GM21381 (cell line): ENCODE measurements around the gene VCX.
"Not testable (repeated sequence)": the region's sequence is repeated elsewhere in the genome, so short reads cannot be mapped to it uniquely, and the experiment has no call there.

Experiments
- ATAC-seq: cut with Tn5 transposase; IDR thresholded peaks from one replicate; pipeline ENCODE4 v1.9.1; 2021; ENCODE audit warnings: mild to moderate bottlenecking, moderate library complexity; ENCODE audit not compliant: unreplicated experiment

The VCX gene

DNA sequence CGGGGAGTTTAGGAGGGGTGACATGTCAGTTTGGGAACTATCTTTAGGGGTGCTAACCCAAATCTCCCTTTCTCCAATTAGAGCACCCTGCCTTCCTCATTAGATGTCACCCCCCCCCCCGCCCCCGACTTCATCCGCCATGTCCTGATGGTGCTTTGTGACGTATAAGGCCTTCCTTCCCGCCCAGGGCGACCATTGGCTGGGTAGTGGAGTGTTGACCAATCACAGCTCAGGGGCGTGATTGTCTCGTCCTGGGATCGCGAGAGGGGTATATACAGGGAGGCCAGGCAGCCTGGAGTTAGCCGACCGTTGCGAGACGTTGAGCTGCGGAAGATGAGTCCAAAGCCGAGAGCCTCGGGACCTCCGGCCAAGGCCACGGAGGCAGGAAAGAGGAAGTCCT is at the start of gene VCX:
TSS of gene VCX (plus strand) at position 301 of the 400 bp plus-strand sequence. CDS start at position 334, 33 bp downstream.
- ATAC-seq = not testable (repeated sequence)

DNA sequence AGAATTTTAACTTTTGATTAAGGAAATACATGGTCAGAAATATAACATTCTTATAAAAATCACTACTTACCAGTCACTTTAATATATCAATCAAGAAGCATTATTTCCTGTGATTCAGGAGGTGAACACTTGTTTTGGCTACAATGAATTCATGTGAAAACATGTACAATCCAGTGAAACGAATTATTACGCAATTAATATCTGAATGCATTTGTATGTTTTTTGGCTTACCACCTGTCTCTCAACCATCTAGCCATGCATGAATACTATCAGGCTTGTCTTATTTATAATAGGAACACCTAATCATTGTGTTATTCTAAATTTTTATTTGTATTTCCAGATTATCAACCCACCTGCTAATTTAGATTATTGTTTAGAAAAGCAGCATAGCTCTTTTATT is 44.6 kb upstream of the VCX start:
- ATAC-seq = no peak

DNA sequence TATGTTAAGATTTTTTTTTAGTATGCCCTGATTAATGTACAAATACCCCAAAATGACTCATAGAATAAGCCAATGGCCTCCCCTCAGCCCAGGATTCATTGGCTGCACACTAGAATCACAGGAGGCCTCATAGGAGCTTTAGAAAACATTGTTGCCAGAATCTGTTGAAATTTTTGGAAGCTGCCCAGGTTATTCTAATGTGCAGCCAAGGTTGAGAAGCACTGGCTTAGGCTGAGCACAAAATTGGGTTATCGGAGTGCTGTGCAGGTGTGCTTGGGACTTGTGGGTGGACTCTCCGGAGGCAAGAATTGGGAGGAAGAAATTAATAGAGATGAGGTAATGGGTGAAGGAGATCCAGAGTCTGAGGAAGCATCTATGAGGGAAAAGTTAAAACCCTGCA is 41.3 kb upstream of the VCX start:
- no peak for ATAC-seq

DNA sequence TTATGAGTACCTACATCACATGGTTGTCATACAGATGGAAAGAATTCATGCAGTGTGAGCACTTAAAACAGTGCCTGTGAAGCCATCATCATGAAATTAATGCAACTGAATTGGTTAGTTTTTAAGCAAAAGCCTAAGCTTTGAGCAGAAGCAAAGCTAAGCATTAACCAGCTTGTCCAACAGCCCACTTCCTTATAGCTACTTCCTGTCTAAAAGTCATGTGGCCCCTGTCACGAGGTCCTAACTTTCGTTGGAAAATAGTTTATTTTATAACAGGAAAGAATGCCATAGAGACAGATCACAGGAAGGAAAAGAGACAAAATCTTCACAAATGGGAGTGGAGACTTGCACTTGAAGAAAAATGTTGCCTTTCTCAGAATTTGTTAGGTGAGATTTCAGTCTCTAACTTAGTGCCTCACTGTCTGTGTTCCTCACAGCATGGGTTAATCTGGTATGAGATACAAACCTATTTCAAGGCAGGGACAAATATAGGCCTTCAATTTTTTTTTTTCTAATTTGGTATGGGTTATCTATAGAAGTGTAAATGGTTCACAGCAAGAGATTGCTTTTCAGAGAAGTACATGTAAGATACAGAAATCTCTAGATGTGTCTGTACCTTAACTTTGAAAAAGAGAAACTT is 27.7 kb upstream of the VCX start:
- no peak for ATAC-seq

GRCh38 chrX:7828594-7828993 is 14.4 kb upstream of the VCX start:
- ATAC-seq = no peak

- ATAC-seq = no peak
Observed at GRCh38 chrX:7841084-7841805, 1.7 kb upstream of the VCX start.

- ATAC-seq = no peak
Observed at GRCh38 chrX:7852166-7852565, 9.2 kb downstream of the VCX start.

GRCh38 chrX:7872042-7872441 is 29.1 kb downstream of the VCX start:
- no peak for ATAC-seq

GRCh38 chrX:7876957-7877356 is 34.0 kb downstream of the VCX start:
- ATAC-seq = no peak

- no peak for ATAC-seq
Observed at GRCh38 chrX:7889135-7889534, 46.2 kb downstream of the VCX start.

DNA sequence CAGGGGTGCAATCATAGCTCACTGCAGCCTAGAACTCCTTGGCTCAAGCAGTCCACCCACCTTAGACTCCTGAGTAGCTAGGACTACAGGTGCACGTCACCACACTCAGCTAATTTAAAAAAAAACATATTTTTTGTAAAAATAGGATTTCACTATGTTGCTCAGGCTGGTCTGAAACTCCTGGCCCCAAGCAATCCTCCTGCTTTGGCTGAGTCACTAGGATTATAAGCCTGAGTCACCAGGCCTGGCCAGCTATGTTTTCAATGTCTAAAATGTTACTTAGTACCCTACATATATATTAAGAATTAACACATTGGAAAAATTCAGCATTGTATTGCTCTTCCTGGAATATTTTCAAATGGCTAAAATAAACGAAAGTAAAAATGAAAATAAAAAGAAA is 46.7 kb downstream of the VCX start:
- ATAC-seq = no peak

DNA sequence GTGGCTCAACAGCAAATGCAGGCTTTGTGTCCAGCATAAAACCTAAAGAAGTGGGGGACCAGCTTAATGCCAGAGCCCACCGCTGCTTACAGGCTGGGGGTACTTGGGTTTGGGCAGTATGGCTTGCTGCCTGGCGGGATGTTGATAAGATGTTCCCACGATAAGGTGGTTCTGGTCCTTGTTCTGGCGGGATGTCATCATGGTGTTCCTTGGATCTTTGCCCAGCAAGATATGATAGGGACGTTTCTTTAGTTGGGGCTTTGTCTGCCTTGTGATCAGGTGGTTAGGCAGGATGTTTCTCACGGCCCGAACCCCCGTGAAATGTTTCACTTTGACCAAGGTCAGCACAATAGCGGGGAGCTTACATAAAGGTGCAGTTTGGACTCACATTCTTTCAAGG is 49.0 kb downstream of the VCX start:
- ATAC-seq = no peak
